GM23248 (cell line): ENCODE measurements around the gene ANKRD55. TPM values are rescaled to one million over a fixed set of nuclear protein-coding genes. Genes with fewer than 3 reads are reported as not detected.
A peak's percentile ranks its signal among the peaks of the same experiment; 100 is the strongest.

Experiments used
- DNase-seq: peaks from one replicate; pipeline ENCODE4 v3.0.0-alpha.2; 2015
- H2AFZ ChIP-seq: fragments of 200-600 bp; sonication (generic); 2 replicates; pipeline ENCODE4 v1.6.1; 2016; ENCODE audit warnings: antibody characterized with exemption
- H3F3A ChIP-seq: fragments of 200-600 bp; sonication (generic); 2 replicates; pipeline ENCODE4 v1.6.1; 2016; ENCODE audit warnings: mild to moderate bottlenecking, antibody characterized with exemption, mixed run types; ENCODE audit not compliant: insufficient read depth
- H3K27ac ChIP-seq: fragments of 200-600 bp; sonication (generic); 2 replicates; pipeline ENCODE4 v1.5.1; 2016; ENCODE audit warnings: mild to moderate bottlenecking
- H3K27me3 ChIP-seq: fragments of 200-600 bp; sonication (generic); replicated peaks from 2 replicates; pipeline ENCODE4 v1.6.1; 2016; ENCODE audit warnings: mild to moderate bottlenecking; ENCODE audit not compliant: insufficient read depth
- H3K36me3 ChIP-seq: fragments of 200-600 bp; sonication (generic); 2 replicates; pipeline ENCODE4 v1.6.1; 2016; ENCODE audit warnings: low read depth, mild to moderate bottlenecking
- H3K4me1 ChIP-seq: fragments of 200-600 bp; sonication (generic); 2 replicates; pipeline ENCODE4 v1.6.1; 2016; ENCODE audit warnings: mild to moderate bottlenecking; ENCODE audit not compliant: insufficient read depth
- H3K4me2 ChIP-seq: fragments of 200-600 bp; sonication (generic); one replicate; pipeline ENCODE4 v1.6.1; 2016; ENCODE audit warnings: mild to moderate bottlenecking; ENCODE audit not compliant: unreplicated experiment
- H3K4me3 ChIP-seq: fragments of 200-600 bp; sonication (generic); 2 replicates; pipeline ENCODE4 v1.5.1; 2016; ENCODE audit warnings: mild to moderate bottlenecking
- H3K79me2 ChIP-seq: fragments of 200-600 bp; sonication (generic); 2 replicates; pipeline ENCODE4 v1.6.1; 2016; ENCODE audit warnings: mild to moderate bottlenecking; ENCODE audit not compliant: insufficient read depth
- H3K9ac ChIP-seq: fragments of 200-600 bp; sonication (generic); 2 replicates; pipeline ENCODE4 v1.6.1; 2016; ENCODE audit warnings: mild to moderate bottlenecking
- H3K9me2 ChIP-seq: fragments of 200-600 bp; sonication (generic); 2 replicates; pipeline ENCODE4 v1.6.1; 2016; ENCODE audit warnings: mixed run types, mild to moderate bottlenecking, moderate library complexity; ENCODE audit not compliant: insufficient read depth
- H3K9me3 ChIP-seq: fragments of 200-600 bp; sonication (generic); one replicate; pipeline ENCODE4 v1.6.1; 2017; ENCODE audit warnings: low read depth
- H4K20me1 ChIP-seq: fragments of 200-600 bp; sonication (generic); 2 replicates; pipeline ENCODE4 v1.6.0; 2016; ENCODE audit not compliant: insufficient read depth
- EZH2 ChIP-seq: fragments of 200-600 bp; sonication (generic); IDR thresholded peaks from 2 replicates; pipeline ENCODE4 v1.6.1; 2018; ENCODE audit warnings: antibody characterized with exemption, mild to moderate bottlenecking; ENCODE audit not compliant: insufficient read depth, poor library complexity, severe bottlenecking
- EZH2phosphoT487 ChIP-seq: fragments of 200-600 bp; sonication (generic); IDR thresholded peaks from 2 replicates; pipeline ENCODE4 v1.6.1; 2018; ENCODE audit warnings: antibody characterized with exemption, moderate library complexity, mild to moderate bottlenecking, low read depth; ENCODE audit not compliant: insufficient read depth
- WGBS, 2 experiments: methylation state at CpG; one replicate each; pipeline ENCODE4 v1.1.6; 2015 to 2017; ENCODE audit warnings: low lambda C conversion rate in 2 of 2, low coverage in 1 of 2; ENCODE audit errors: missing lambda C conversion rate in 2 of 2; 5-methylcytosine and 5-hydroxymethylcytosine counted together
- in situ Hi-C: fragments of 300-500 bp; cut with MboI; formaldehyde crosslinking; loops from 2 replicates; pipeline ENCODE4 v1.15.0; 2020
- polyA plus RNA-seq: library from polyadenylated mRNA; unstranded; fragments of >200 nt; fragmentation: Nextera tagmentation; extraction: Ambion mirVana; gene quantifications from 2 replicates; pipeline ENCODE4 v1.2.1, GENCODE V29; 2016
- total RNA-seq: library from RNA; depleted of rRNA; stranded (reverse); fragments of >200 nt; shearing (Covaris generic); gene quantifications from 2 replicates; pipeline ENCODE4 v1.2.3, GENCODE V29; 2014

The ANKRD55 gene
- total and polyA plus RNA-seq, 2 experiments from 2014 or later = not detected

GRCh38 chr5:56176871-56177533 lies 56.1 kb downstream of the ANKRD55 start:
- WGBS, 2 experiments = 27 to 35% methylated on average over 4 of the region's 4 CpGs
- H3K4me2 ChIP-seq = peak overlapping the region; percentile 2
- H3K4me1 ChIP-seq = peaks cover 34% of the 10 kb centered on the region
- no peaks in the 10 kb centered on the region for H3K36me3 ChIP-seq
- no peaks in the 10 kb centered on the region for H3K9me3 ChIP-seq
- no peak for TF ChIP-seq EZH2
- no peak for TF ChIP-seq EZH2phosphoT487
- H3K27ac ChIP-seq = no peak overlapping the region
- no peaks in the 10 kb centered on the region for H4K20me1 ChIP-seq
- peaks cover 35% of the 10 kb centered on the region for H3F3A ChIP-seq
- no peak overlapping the region for H2AFZ ChIP-seq
- H3K27me3 ChIP-seq = no peaks in the 10 kb centered on the region
- no peak overlapping the region for H3K4me3 ChIP-seq
- no peak overlapping the region for H3K9ac ChIP-seq
- no peak for DNase-seq
- H3K79me2 ChIP-seq = no peaks in the 10 kb centered on the region
- in situ Hi-C loops = loop anchor here (10.0 kb wide), 1 partner anchor 182 kb away; the partner anchor contains the start of gene IL6ST
- H3K9me2 ChIP-seq = no peaks in the 10 kb centered on the region

GRCh38 chr5:56176155-56176798 lies 56.9 kb downstream of the ANKRD55 start:
- 0 out of 2 replicates have a peak overlapping the region, but pooled peaks have one; percentile 19 for H3K4me3 ChIP-seq
- peaks cover 38% of the 10 kb centered on the region for H3F3A ChIP-seq
- in situ Hi-C loops = loop anchor here (10.0 kb wide), 1 partner anchor 181 kb away; the partner anchor contains the start of gene IL6ST
- H3K4me1 ChIP-seq = peaks cover 38% of the 10 kb centered on the region
- H3K4me2 ChIP-seq = peak overlapping the region; percentile 65
- no peaks in the 10 kb centered on the region for H3K36me3 ChIP-seq
- no peaks in the 10 kb centered on the region for H3K79me2 ChIP-seq
- H3K9me3 ChIP-seq = no peaks in the 10 kb centered on the region
- TF ChIP-seq EZH2phosphoT487 (no peak), EZH2 (no peak)
- peak; percentile 83 for DNase-seq
- H2AFZ ChIP-seq = 0 out of 2 replicates have a peak overlapping the region, but pooled peaks have one; percentile 27
- no peaks in the 10 kb centered on the region for H3K27me3 ChIP-seq
- H3K9me2 ChIP-seq = no peaks in the 10 kb centered on the region
- 11 to 21% methylated on average over 6 of the region's 6 CpGs for WGBS, 2 experiments
- no peak overlapping the region for H3K9ac ChIP-seq
- no peaks in the 10 kb centered on the region for H4K20me1 ChIP-seq
- H3K27ac ChIP-seq = peak overlapping the region; percentile 38

GRCh38 chr5:56175488-56175887 lies 57.6 kb downstream of the ANKRD55 start:
- no peaks in the 10 kb centered on the region for H4K20me1 ChIP-seq
- H3K4me1 ChIP-seq = peaks cover 39% of the 10 kb centered on the region
- WGBS, 2 experiments = 3 to 4% methylated on average over 3 of the region's 3 CpGs
- no peak overlapping the region for H3K9ac ChIP-seq
- peak overlapping the region; percentile 19; the same call in 1 of the 2 replicates for H3K4me3 ChIP-seq
- no peaks in the 10 kb centered on the region for H3K9me2 ChIP-seq
- in situ Hi-C loops = loop anchor here (10.0 kb wide), 1 partner anchor 181 kb away; the partner anchor contains the start of gene IL6ST
- H3K36me3 ChIP-seq = no peaks in the 10 kb centered on the region
- peak overlapping the region; percentile 27; the same call in 1 of the 2 replicates for H2AFZ ChIP-seq
- peak overlapping the region; percentile 38 for H3K27ac ChIP-seq
- H3K79me2 ChIP-seq = no peaks in the 10 kb centered on the region
- DNase-seq = peak; percentile 86
- peaks cover 38% of the 10 kb centered on the region for H3F3A ChIP-seq
- peak overlapping the region; percentile 65 for H3K4me2 ChIP-seq
- TF ChIP-seq EZH2 = no peak
- TF ChIP-seq EZH2phosphoT487 = no peak
- H3K27me3 ChIP-seq = no peaks in the 10 kb centered on the region
- no peaks in the 10 kb centered on the region for H3K9me3 ChIP-seq

GRCh38 chr5:56175021-56175420 lies 58.1 kb downstream of the ANKRD55 start:
- in situ Hi-C loops = loop anchor here (10.0 kb wide), 1 partner anchor 180 kb away; the partner anchor contains the start of gene IL6ST
- no peaks in the 10 kb centered on the region for H4K20me1 ChIP-seq
- no peaks in the 10 kb centered on the region for H3K79me2 ChIP-seq
- no peaks in the 10 kb centered on the region for H3K27me3 ChIP-seq
- H3K9ac ChIP-seq = no peak overlapping the region
- H3K4me3 ChIP-seq = 0 out of 2 replicates have a peak overlapping the region, but pooled peaks have one; percentile 19
- peak overlapping the region; percentile 38; the same call in 1 of the 2 replicates for H3K27ac ChIP-seq
- H2AFZ ChIP-seq = peak overlapping the region; percentile 27; the same call in 1 of the 2 replicates
- H3K4me2 ChIP-seq = peak overlapping the region; percentile 65
- TF ChIP-seq EZH2 (no peak), EZH2phosphoT487 (no peak)
- DNase-seq = no peak
- H3K4me1 ChIP-seq = peaks cover 44% of the 10 kb centered on the region
- H3K9me2 ChIP-seq = no peaks in the 10 kb centered on the region
- peaks cover 38% of the 10 kb centered on the region for H3F3A ChIP-seq
- no peaks in the 10 kb centered on the region for H3K36me3 ChIP-seq
- H3K9me3 ChIP-seq = no peaks in the 10 kb centered on the region
